LNCAP (cell line): Measurements from ENCODE around the gene AP1M1.

Experiments
- CTCF ChIP-seq: fragments of 450-650 bp; IDR thresholded peaks from 2 replicates; pipeline ENCODE4 v1.5.1; 2017; ENCODE audit warnings: mild to moderate bottlenecking

The AP1M1 gene

GRCh38 chr19:16197622-16198369, at the start of gene AP1M1:
Gene AP1M1 (plus strand): TSS chr19:16197911. CDS start chr19:16198027, 116 bp downstream.
- no peak for TF ChIP-seq CTCF

- no peak for TF ChIP-seq CTCF
These were observed 49.1 kb upstream of the AP1M1 start for GRCh38 chr19:16148443-16149229.

- no peak for TF ChIP-seq CTCF
These were observed 44.0 kb upstream of the AP1M1 start for GRCh38 chr19:16153582-16154336.

GRCh38 chr19:16154557-16154956, 43.2 kb upstream of the AP1M1 start:
- no peak for TF ChIP-seq CTCF

GRCh38 chr19:16155128-16155527, 42.6 kb upstream of the AP1M1 start:
- no peak for TF ChIP-seq CTCF

GRCh38 chr19:16156904-16157303, 40.8 kb upstream of the AP1M1 start:
- no peak for TF ChIP-seq CTCF

- no peak for TF ChIP-seq CTCF
These were observed 40.1 kb upstream of the AP1M1 start for GRCh38 chr19:16157601-16158000.
